RCC 7860 (cell line): Measurements from ENCODE around the gene TEX264.

ENCODE experiments used
- DNase-seq: peaks from one replicate; pipeline ENCODE4 v3.0.0-alpha.2; 2015; ENCODE audit warnings: low spot score
- FAIRE-seq: peaks from 2 replicates; lab custom pipeline; 2012; peaks lifted over from hg19 to GRCh38; lab: Jason Lieb, UNC

TEX264 gene

GRCh38 chr3:51673802-51674654 lies 3.0 kb downstream of the TEX264 start:
- FAIRE-seq (no peak), DNase-seq (no peak)

- DNase-seq, result peak; percentile 37
- no peak for FAIRE-seq
Observed at GRCh38 chr3:51675201-51675611, 4.2 kb downstream of the TEX264 start.

- FAIRE-seq (no peak), DNase-seq (no peak)
Observed at GRCh38 chr3:51676102-51676640, 5.1 kb downstream of the TEX264 start.

- FAIRE-seq, result no peak
Observed at GRCh38 chr3:51677358-51677757, 6.3 kb downstream of the TEX264 start.

GRCh38 chr3:51678186-51678585 lies 7.1 kb downstream of the TEX264 start:
- FAIRE-seq, result no peak

More at GRCh38 chr3:51677358-51677757, 6.3 kb downstream of the TEX264 start:
- no peak for DNase-seq

GRCh38 chr3:51678641-51679040 lies 7.6 kb downstream of the TEX264 start:
- no peak for FAIRE-seq
- DNase-seq, result no peak

More at GRCh38 chr3:51678186-51678585, 7.1 kb downstream of the TEX264 start:
- no peak for DNase-seq

GRCh38 chr3:51679318-51679717 lies 8.3 kb downstream of the TEX264 start:
- FAIRE-seq (no peak), DNase-seq (no peak)

GRCh38 chr3:51679777-51680176 lies 8.7 kb downstream of the TEX264 start:
- no peak for FAIRE-seq
- DNase-seq, result no peak

GRCh38 chr3:51680196-51680595 lies 9.1 kb downstream of the TEX264 start:
- FAIRE-seq (no peak), DNase-seq (no peak)

- FAIRE-seq (no peak), DNase-seq (no peak)
Observed at GRCh38 chr3:51680663-51681230, 9.7 kb downstream of the TEX264 start.

- no peak for FAIRE-seq
Observed at GRCh38 chr3:51681453-51681852, 10.4 kb downstream of the TEX264 start.

GRCh38 chr3:51682079-51682478 lies 11.0 kb downstream of the TEX264 start:
- DNase-seq (peak; percentile 74), FAIRE-seq (peak; percentile 74)

More at GRCh38 chr3:51681453-51681852, 10.4 kb downstream of the TEX264 start:
- DNase-seq, result no peak

- FAIRE-seq (no peak), DNase-seq (no peak)
Observed at GRCh38 chr3:51682526-51682925, 11.5 kb downstream of the TEX264 start.

GRCh38 chr3:51683566-51683965 lies 12.5 kb downstream of the TEX264 start:
- DNase-seq (no peak), FAIRE-seq (no peak)

- no peak for DNase-seq
- no peak for FAIRE-seq
Observed at GRCh38 chr3:51684971-51685751, 14.1 kb downstream of the TEX264 start.

GRCh38 chr3:51686056-51686455 lies 15.0 kb downstream of the TEX264 start:
- no peak for FAIRE-seq
- no peak for DNase-seq

- no peak for FAIRE-seq
- DNase-seq, result no peak
Observed at GRCh38 chr3:51686512-51687215, 15.6 kb downstream of the TEX264 start.

GRCh38 chr3:51687431-51688205 lies 16.6 kb downstream of the TEX264 start:
- DNase-seq (no peak), FAIRE-seq (no peak)

- DNase-seq (no peak), FAIRE-seq (no peak)
Observed at GRCh38 chr3:51688206-51688600, 17.2 kb downstream of the TEX264 start.

- DNase-seq, result no peak
- no peak for FAIRE-seq
Observed at GRCh38 chr3:51691021-51691420, 20.0 kb downstream of the TEX264 start.
